ENCODE measurements around the gene CLN5.

DNA sequence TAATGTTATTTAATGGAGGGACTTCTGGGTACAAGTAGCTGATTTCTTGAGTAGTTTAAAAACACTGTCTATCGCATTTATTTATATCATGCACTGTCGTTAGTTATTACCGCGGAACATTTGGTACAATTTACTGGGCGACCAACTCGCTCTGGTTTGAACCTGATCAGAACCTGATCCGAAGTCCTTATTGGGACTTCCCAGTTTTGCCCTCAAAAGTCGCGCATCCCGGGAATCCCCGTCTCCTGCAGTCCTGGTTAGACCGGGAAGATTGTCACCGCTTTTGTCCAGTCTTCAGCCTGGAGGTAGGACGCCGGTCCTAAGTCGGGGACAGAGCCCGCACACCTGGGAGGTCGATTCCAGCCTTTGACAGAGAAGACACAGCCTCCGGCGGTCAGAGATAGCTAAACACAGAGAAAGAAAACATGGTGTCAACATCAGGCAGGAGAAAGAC, 694 bp downstream of the CLN5 start:
- TF ChIP-seq, protein P1, sequence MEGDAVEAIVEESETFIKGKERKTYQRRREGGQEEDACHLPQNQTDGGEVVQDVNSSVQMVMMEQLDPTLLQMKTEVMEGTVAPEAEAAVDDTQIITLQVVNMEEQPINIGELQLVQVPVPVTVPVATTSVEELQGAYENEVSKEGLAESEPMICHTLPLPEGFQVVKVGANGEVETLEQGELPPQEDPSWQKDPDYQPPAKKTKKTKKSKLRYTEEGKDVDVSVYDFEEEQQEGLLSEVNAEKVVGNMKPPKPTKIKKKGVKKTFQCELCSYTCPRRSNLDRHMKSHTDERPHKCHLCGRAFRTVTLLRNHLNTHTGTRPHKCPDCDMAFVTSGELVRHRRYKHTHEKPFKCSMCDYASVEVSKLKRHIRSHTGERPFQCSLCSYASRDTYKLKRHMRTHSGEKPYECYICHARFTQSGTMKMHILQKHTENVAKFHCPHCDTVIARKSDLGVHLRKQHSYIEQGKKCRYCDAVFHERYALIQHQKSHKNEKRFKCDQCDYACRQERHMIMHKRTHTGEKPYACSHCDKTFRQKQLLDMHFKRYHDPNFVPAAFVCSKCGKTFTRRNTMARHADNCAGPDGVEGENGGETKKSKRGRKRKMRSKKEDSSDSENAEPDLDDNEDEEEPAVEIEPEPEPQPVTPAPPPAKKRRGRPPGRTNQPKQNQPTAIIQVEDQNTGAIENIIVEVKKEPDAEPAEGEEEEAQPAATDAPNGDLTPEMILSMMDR (IDR thresholded peaks at IDR 0.05; ENCODE audit: poor library complexity, severe bottlenecking), result no peak
- TF ChIP-seq MXI1 (conservative IDR thresholded peaks at IDR 0.05; ENCODE audit: poor library complexity, severe bottlenecking), result no peak
